Esophagus muscularis mucosa (tissue), 4 donors: ENCODE results near the gene EGFL6. TPM values are rescaled to one million over a fixed set of nuclear protein-coding genes. Genes with fewer than 3 reads are reported as not detected.

Source experiments
- DNase-seq: peaks from one replicate; pipeline ENCODE4 v3.0.0-alpha.2; 2017; ENCODE audit errors: extremely low spot score
- H3K27ac ChIP-seq, 4 donors: fragments of 200-600 bp; sonication (generic); replicated peaks in 1 of 4; 1 replicate in 3 of 4; 2 replicates in 1 of 4; pipeline ENCODE4 v1.5.1; 2016 to 2019; ENCODE audit warnings: mild to moderate bottlenecking in 1 of 4
- H3K27me3 ChIP-seq, 4 donors: fragments of 200-600 bp; sonication (generic); one replicate each; pipeline versions ENCODE4 v1.5.1 to v1.6.0; 2016 to 2019
- H3K36me3 ChIP-seq, 4 donors: fragments of 200-600 bp; sonication (generic); one replicate each; pipeline ENCODE4 v1.5.1; 2016 to 2019
- H3K4me1 ChIP-seq, 4 donors: fragments of 200-600 bp; sonication (generic); one replicate each; pipeline ENCODE4 v1.5.1; 2016 to 2019
- H3K4me3 ChIP-seq, 4 donors: fragments of 200-600 bp; sonication (generic); 1 replicate in 2 of 4; 2 replicates in 2 of 4; pipeline ENCODE4 v1.5.1; 2016 to 2019; ENCODE audit warnings: mild to moderate bottlenecking in 4 of 4, moderate library complexity in 1 of 4
- H3K9me3 ChIP-seq, 4 donors: fragments of 200-600 bp; sonication (generic); 1 replicate in 3 of 4; 2 replicates in 1 of 4; pipeline ENCODE4 v1.5.1; 2016 to 2019
- CTCF ChIP-seq, 3 experiments: fragments of 200-600 bp in 2 of 3; fragments of 450-650 bp in 1 of 3; sonication (generic) in 2 of 3; IDR thresholded peaks; one replicate each; pipeline ENCODE4 v1.5.1; 2017 to 2019; ENCODE audit warnings: antibody characterized with exemption in 3 of 3, mild to moderate bottlenecking in 2 of 3, moderate library complexity in 1 of 3
- EP300 ChIP-seq: sonication (generic); formaldehyde crosslinking; IDR thresholded peaks from one replicate; pipeline ENCODE4 v1.6.1; 2017; ENCODE audit warnings: antibody characterized with exemption
- POLR2A ChIP-seq: fragments of 450-650 bp; IDR thresholded peaks from one replicate; pipeline ENCODE4 v1.6.1; 2017; ENCODE audit warnings: antibody characterized with exemption, moderate library complexity, mild to moderate bottlenecking, low read depth
- POLR2AphosphoS5 ChIP-seq, 2 donors: sonication (generic); formaldehyde crosslinking; IDR thresholded peaks; one replicate each; pipeline ENCODE4 v1.6.1; 2017; ENCODE audit warnings: antibody characterized with exemption in 2 of 2
- WGBS: methylation state at CpG from one replicate; pipeline ENCODE4 v1.1.5; 2018; 5-methylcytosine and 5-hydroxymethylcytosine counted together
- intact Hi-C: fragments of 100-400 bp; cut with DNase I; formaldehyde crosslinking; loops from one replicate; pipeline ENCODE4 v1.15.1; 2023
- total RNA-seq, 4 donors: library from RNA; depleted of rRNA; stranded (reverse); fragments of >200 nt; gene quantifications; one replicate each; pipeline versions ENCODE4 v1.1.0 to v1.2.1, GENCODE V29; 2016

The EGFL6 gene
- total RNA-seq, 4 donors from 2014 or later, result 0.17 to 0.19 TPM; not detected in 2

- H3K4me3 ChIP-seq, result no peak overlapping the region
- 65% methylated on average over 4 of the region's 4 CpGs for whole genome bisulfite sequencing
- no peak overlapping the region for H3K27ac ChIP-seq
- H3K4me1 ChIP-seq, result peaks cover 0 to 10% (median 2%) of the 10 kb centered on the region in 4 donors
- no peak for DNase-seq
- TF ChIP-seq EP300 (no peak), POLR2AphosphoS5 (IDR thresholded peaks at IDR 0.05) (no peak), CTCF (IDR thresholded peaks at IDR 0.05) (no peak)
- intact Hi-C loops, result no loop called here
- no peaks in the 10 kb centered on the region for H3K9me3 ChIP-seq
- H3K36me3 ChIP-seq, result no peaks in the 10 kb centered on the region
- no peaks in the 10 kb centered on the region for H3K27me3 ChIP-seq
These were observed 28.5 kb downstream of the EGFL6 start for GRCh38 chrX:13597874-13598273.

- H3K4me3 ChIP-seq, result no peak overlapping the region
- DNase-seq, result no peak
- peaks cover 0 to 10% (median 2%) of the 10 kb centered on the region in 4 donors for H3K4me1 ChIP-seq
- WGBS, result 71% methylated on average over 3 of the region's 3 CpGs
- intact Hi-C loops, result no loop called here
- no peaks in the 10 kb centered on the region for H3K36me3 ChIP-seq
- no peak overlapping the region for H3K27ac ChIP-seq
- no peaks in the 10 kb centered on the region for H3K9me3 ChIP-seq
- no peaks in the 10 kb centered on the region for H3K27me3 ChIP-seq
- no peak for TF ChIP-seq EP300
- no peak for TF ChIP-seq CTCF (IDR thresholded peaks at IDR 0.05)
- TF ChIP-seq POLR2A, result no peak
- TF ChIP-seq POLR2AphosphoS5 (IDR thresholded peaks at IDR 0.05), result no peak
These were observed 29.5 kb downstream of the EGFL6 start for GRCh38 chrX:13598877-13599276.

- Histone ChIP-seq H3K36me3 (no peaks in the 10 kb centered on the region), H3K9me3 (no peaks in the 10 kb centered on the region), H3K4me1 (peaks cover 0 to 10% (median 2%) of the 10 kb centered on the region in 4 donors), H3K27me3 (no peaks in the 10 kb centered on the region), H3K27ac (no peak overlapping the region), H3K4me3 (no peak overlapping the region)
- 92% methylated on average over 1 of the region's 1 CpG for WGBS
- no peak for DNase-seq
- intact Hi-C loops, result no loop called here
- no peak for TF ChIP-seq CTCF (IDR thresholded peaks at IDR 0.05)
- TF ChIP-seq POLR2AphosphoS5 (IDR thresholded peaks at IDR 0.05), result no peak
- TF ChIP-seq EP300, result no peak
- TF ChIP-seq POLR2A, result no peak
These were observed 30.1 kb downstream of the EGFL6 start for GRCh38 chrX:13599491-13599890.

DNA sequence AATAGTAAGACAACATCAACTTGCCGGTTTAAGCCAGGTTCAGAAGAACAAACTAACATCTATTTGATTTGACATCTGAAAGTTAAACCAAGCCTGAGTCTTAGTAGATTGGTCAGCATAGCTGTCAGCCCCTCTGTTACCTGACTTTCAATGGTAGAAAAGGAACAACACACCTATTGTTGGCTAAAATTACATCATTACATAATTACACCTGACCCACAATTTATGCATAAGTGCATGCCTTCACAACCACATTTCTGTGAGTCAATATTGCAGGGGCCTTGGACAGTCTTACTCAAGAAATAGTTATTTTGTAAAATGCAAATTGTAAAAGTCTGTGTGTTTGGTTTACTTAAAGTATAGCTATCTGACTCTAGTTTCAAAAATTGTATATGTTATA lies 36.2 kb downstream of the EGFL6 start:
- H3K27ac ChIP-seq, result no peak overlapping the region
- DNase-seq, result no peak
- intact Hi-C loops, result no loop called here
- WGBS, result 89% methylated on average over 1 of the region's 1 CpG
- H3K9me3 ChIP-seq, result no peaks in the 10 kb centered on the region
- H3K4me1 ChIP-seq, result no peaks in the 10 kb centered on the region
- no peak overlapping the region for H3K4me3 ChIP-seq
- no peaks in the 10 kb centered on the region for H3K27me3 ChIP-seq
- TF ChIP-seq CTCF (IDR thresholded peaks at IDR 0.05) (no peak), POLR2A (no peak), EP300 (no peak), POLR2AphosphoS5 (IDR thresholded peaks at IDR 0.05) (no peak)
- H3K36me3 ChIP-seq, result no peaks in the 10 kb centered on the region

- Histone ChIP-seq H3K27me3 (no peaks in the 10 kb centered on the region), H3K4me1 (no peaks in the 10 kb centered on the region), H3K27ac (no peak overlapping the region), H3K36me3 (no peaks in the 10 kb centered on the region), H3K9me3 (no peaks in the 10 kb centered on the region), H3K4me3 (no peak overlapping the region)
- TF ChIP-seq POLR2A (no peak), EP300 (no peak)
- intact Hi-C loops, result no loop called here
- DNase-seq, result no peak
- 68% methylated on average over 6 of the region's 6 CpGs for WGBS
These were observed 38.1 kb downstream of the EGFL6 start for GRCh38 chrX:13607331-13607995.
